Subcutaneous abdominal adipose tissue (tissue), 5 donors: Measurements from ENCODE around the gene ACY1.
"Not testable (repeated sequence)": the region's sequence is repeated elsewhere in the genome, so short reads cannot be mapped to it uniquely, and the experiment has no call there.

Experiments
- H3K27ac ChIP-seq: one replicate; pipeline ENCODE4 v1.7.0; 2013; ENCODE audit warnings: low read depth, mild to moderate bottlenecking, inconsistent platforms, low read length, moderate library complexity
- H3K27me3 ChIP-seq, 5 donors: one replicate each; pipeline ENCODE4 v1.7.0; 2013; ENCODE audit warnings: low read length in 5 of 5, inconsistent platforms in 1 of 5; ENCODE audit not compliant: control insufficient read depth in 5 of 5, insufficient read depth in 4 of 5
- H3K36me3 ChIP-seq, 5 donors: one replicate each; pipeline ENCODE4 v1.7.0; 2013; ENCODE audit warnings: low read length in 5 of 5; ENCODE audit not compliant: control insufficient read depth in 5 of 5, insufficient read depth in 5 of 5
- H3K4me1 ChIP-seq, 5 donors: one replicate each; pipeline ENCODE4 v1.7.0; 2013; ENCODE audit warnings: low read length in 5 of 5, mild to moderate bottlenecking in 3 of 5, moderate library complexity in 1 of 5; ENCODE audit not compliant: control insufficient read depth in 5 of 5, insufficient read depth in 5 of 5
- H3K4me3 ChIP-seq, 5 donors: one replicate each; pipeline ENCODE4 v1.7.0; 2013; ENCODE audit warnings: low read length in 5 of 5, low read depth in 1 of 5
- H3K9ac ChIP-seq, 5 donors: one replicate each; pipeline ENCODE4 v1.7.0; 2013; ENCODE audit warnings: low read length in 5 of 5, mild to moderate bottlenecking in 4 of 5, moderate library complexity in 3 of 5
- H3K9me3 ChIP-seq, 5 donors: one replicate each; pipeline ENCODE4 v1.7.0; 2013; ENCODE audit warnings: low read length in 5 of 5; ENCODE audit not compliant: control insufficient read depth in 5 of 5
- donor health status: healthy.
- donor health status: healthy.
- donor health status: healthy.
- donor health status: healthy.
- donor health status: healthy.

ACY1 gene

DNA sequence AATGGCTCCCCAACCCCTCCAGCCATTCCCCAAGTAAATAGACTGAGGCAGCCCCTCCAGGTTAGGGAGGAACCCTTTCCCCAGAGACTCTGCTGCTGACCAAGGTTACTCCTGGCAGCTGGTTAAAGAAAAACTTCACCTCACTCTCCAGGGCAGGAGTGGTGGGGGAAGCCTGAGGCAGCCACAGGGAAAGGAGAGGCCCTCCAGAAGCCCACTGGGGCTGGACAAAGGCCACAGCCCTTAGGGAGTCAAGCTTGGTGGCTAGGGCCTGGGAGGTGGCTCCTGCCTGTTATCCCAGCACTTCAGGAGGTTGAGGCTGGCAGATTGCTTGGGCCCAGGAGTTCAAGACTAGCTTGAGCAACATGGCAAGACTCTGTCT is 923 bp downstream of the ACY1 start:
- H3K4me1 ChIP-seq: peaks cover 5 to 49% (median 30%) of the 10 kb centered on the region in 5 donors
- H3K36me3 ChIP-seq: peaks cover 0 to 6% (median 2%) of the 10 kb centered on the region in 5 donors
- H3K27me3 ChIP-seq: no peaks in the 10 kb centered on the region
- H3K4me3 ChIP-seq: peak overlapping the region in 2 of 5 donors; percentile 0 to 70
- no peaks in the 10 kb centered on the region for H3K9me3 ChIP-seq
- H3K27ac ChIP-seq: peak overlapping the region; percentile 92
- H3K9ac ChIP-seq: peak overlapping the region; percentile 10 to 89 (median 78)

DNA sequence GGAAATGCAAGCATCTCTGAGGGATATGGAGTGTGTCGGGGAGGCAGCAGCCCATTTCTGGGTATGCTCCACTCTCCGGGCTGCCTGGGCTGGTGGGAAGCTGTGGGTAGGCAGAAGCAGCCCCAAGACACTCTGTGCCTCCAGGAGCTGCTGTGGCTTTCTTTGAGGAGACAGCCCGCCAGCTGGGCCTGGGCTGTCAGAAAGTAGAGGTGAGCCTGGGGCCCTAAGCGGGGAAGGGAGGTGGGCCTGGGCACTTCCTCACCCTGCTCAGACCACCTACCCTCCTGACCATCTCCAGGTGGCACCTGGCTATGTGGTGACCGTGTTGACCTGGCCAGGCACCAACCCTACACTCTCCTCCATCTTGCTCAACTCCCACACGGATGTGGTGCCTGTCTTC is 1.7 kb downstream of the ACY1 start:
- Histone ChIP-seq H3K27ac (no peak overlapping the region), H3K36me3 (peaks cover 0 to 6% (median 2%) of the 10 kb centered on the region in 5 donors), H3K9me3 (no peaks in the 10 kb centered on the region), H3K27me3 (no peaks in the 10 kb centered on the region), H3K4me1 (peaks cover 5 to 57% (median 36%) of the 10 kb centered on the region in 5 donors), H3K9ac (peak overlapping the region in 1 of 5 donors; percentile 45), H3K4me3 (no peak overlapping the region)

DNA sequence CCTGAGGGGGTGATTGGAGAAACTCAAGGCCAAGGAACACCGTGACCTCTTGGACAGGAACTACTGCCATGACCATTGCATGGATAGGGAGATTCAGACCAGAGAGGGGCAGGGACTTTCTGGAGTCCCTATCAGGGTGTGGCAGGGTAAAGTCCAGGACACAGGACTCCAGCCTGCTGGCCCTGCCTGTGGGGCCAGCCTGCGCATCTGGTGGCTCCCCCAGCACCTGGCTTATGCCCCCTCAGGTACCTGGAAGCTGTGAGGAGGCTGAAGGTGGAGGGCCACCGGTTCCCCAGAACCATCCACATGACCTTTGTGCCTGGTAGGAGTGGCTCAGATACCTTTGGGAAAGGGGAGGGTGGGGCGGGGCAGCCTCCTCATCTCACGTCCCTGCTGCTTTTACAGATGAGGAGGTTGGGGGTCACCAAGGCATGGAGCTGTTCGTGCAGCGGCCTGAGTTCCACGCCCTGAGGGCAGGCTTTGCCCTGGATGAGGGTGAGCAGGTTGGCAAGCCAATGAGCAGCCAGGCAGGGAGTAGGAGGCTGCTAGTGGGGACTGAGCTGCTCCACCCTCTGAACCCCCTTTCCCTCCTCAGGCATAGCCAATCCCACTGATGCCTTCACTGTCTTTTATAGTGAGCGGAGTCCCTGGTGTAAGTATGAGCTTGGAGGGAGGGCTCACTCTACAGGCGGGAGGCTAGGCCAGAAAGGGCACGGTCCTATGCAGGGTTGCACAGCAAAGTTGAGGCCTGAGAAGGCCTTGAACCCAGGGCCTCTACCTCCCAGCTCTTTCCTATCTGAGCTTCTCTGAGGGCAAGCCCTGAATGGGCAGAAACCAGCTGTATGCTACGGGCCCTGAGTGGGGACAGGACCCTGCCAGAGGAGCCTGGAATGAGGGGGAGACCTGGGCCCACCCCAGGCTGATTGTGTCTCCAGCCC is 2.9 kb downstream of the ACY1 start:
- Histone ChIP-seq H3K27ac (no peak overlapping the region), H3K4me3 (no peak overlapping the region), H3K9me3 (no peaks in the 10 kb centered on the region), H3K9ac (peak overlapping the region in 2 of 5 donors; percentile 1 to 25), H3K36me3 (peaks cover 0 to 2% (median 0%) of the 10 kb centered on the region in 5 donors), H3K27me3 (no peaks in the 10 kb centered on the region), H3K4me1 (peaks cover 5 to 54% (median 41%) of the 10 kb centered on the region in 5 donors)

DNA sequence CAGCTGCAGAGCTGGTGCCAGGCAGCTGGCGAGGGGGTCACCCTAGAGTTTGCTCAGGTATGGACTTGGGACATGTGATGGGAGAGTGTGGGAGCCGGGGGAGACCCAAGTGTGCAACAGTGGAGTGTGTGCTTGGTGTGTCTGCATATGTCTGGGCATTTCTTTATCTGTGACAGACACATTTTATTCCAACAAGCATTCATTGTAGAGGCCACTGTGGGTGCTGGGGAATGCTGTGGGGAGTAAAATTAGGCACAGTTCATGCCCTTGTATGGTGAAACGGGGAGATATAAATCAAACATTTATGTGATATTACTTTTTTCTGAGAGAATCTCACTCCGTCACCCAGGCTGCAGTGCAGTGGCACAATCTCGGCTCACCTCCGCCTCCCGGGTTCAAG is 4.2 kb downstream of the ACY1 start:
- peaks cover 2 to 46% (median 32%) of the 10 kb centered on the region in 5 donors for H3K4me1 ChIP-seq
- no peaks in the 10 kb centered on the region for H3K27me3 ChIP-seq
- no peak overlapping the region for H3K4me3 ChIP-seq
- H3K27ac ChIP-seq: no peak overlapping the region
- H3K36me3 ChIP-seq: peaks cover 0 to 12% (median 6%) of the 10 kb centered on the region in 5 donors
- no peaks in the 10 kb centered on the region for H3K9me3 ChIP-seq
- H3K9ac ChIP-seq: peak overlapping the region in 1 of 5 donors; percentile 13

DNA sequence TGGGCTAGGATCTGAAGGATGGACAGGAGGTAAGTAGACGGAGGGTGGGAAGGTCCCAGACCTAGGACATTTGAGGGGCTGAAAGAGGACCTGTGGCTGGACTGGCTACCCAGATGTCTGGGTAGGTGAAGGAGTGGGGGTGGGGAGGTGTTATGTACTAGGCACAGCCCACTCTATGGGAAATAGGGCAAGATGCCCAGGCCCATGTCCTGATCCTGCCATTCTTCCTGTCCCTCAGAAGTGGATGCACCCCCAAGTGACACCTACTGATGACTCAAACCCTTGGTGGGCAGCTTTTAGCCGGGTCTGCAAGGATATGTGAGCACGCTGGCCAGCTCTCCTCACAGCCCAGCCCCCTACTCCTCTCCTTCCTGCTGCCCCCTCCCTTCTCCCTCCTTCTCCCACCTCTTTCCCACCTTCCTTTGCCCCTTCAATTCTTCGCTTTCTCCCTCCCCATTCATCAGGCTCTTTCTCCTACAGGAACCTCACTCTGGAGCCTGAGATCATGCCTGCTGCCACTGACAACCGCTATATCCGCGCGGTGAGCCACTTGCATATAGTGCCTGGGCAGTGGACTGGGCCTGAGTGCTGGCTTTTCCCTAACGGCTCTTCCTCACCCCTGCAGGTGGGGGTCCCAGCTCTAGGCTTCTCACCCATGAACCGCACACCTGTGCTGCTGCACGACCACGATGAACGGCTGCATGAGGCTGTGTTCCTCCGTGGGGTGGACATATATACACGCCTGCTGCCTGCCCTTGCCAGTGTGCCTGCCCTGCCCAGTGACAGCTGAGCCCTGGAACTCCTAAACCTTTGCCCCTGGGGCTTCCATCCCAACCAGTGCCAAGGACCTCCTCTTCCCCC is 5.2 kb downstream of the ACY1 start:
- Histone ChIP-seq H3K27ac (peak overlapping the region; percentile 50), H3K9ac (peak overlapping the region in 3 of 5 donors; percentile 18 to 72 (median 61)), H3K9me3 (no peaks in the 10 kb centered on the region), H3K27me3 (no peaks in the 10 kb centered on the region), H3K4me3 (no peak overlapping the region), H3K36me3 (peaks cover 0 to 20% (median 13%) of the 10 kb centered on the region in 5 donors), H3K4me1 (peaks cover 2 to 44% (median 27%) of the 10 kb centered on the region in 5 donors)

- not testable (repeated sequence) for H3K9me3 ChIP-seq, H3K27ac ChIP-seq, H3K27me3 ChIP-seq, H3K9ac ChIP-seq, H3K4me3 ChIP-seq
- peaks cover 7 to 45% (median 34%) of the 10 kb centered on the region in 5 donors for H3K4me1 ChIP-seq
- peaks cover 0 to 35% (median 24%) of the 10 kb centered on the region in 5 donors for H3K36me3 ChIP-seq
Measured at GRCh38 chr3:51990501-51990971, 7.2 kb downstream of the ACY1 start.

GRCh38 chr3:51992017-51992682 is 8.8 kb downstream of the ACY1 start:
- H3K27ac ChIP-seq: no peak overlapping the region
- H3K27me3 ChIP-seq: no peaks in the 10 kb centered on the region
- peaks cover 0 to 35% (median 24%) of the 10 kb centered on the region in 5 donors for H3K36me3 ChIP-seq
- no peaks in the 10 kb centered on the region for H3K9me3 ChIP-seq
- H3K4me1 ChIP-seq: peaks cover 7 to 45% (median 35%) of the 10 kb centered on the region in 5 donors
- no peak overlapping the region for H3K4me3 ChIP-seq
- H3K9ac ChIP-seq: peak overlapping the region in 4 of 5 donors; percentile 25 to 75 (median 60)

GRCh38 chr3:51993657-51994056 is 10.3 kb downstream of the ACY1 start:
- Histone ChIP-seq H3K36me3 (peaks cover 0 to 35% (median 23%) of the 10 kb centered on the region in 5 donors), H3K4me1 (peaks cover 7 to 44% (median 34%) of the 10 kb centered on the region in 5 donors), H3K9ac (peak overlapping the region in 3 of 5 donors; percentile 94 to 100 (median 98))
- not testable (repeated sequence) for H3K27me3 ChIP-seq, H3K9me3 ChIP-seq, H3K27ac ChIP-seq, H3K4me3 ChIP-seq

- Histone ChIP-seq H3K4me3 (peak overlapping the region; percentile 97 to 99 (median 99)), H3K27ac (peak overlapping the region; percentile 94), H3K36me3 (peaks cover 0 to 35% (median 23%) of the 10 kb centered on the region in 5 donors), H3K4me1 (peaks cover 5 to 35% (median 25%) of the 10 kb centered on the region in 5 donors), H3K27me3 (no peaks in the 10 kb centered on the region), H3K9ac (peak overlapping the region; percentile 90 to 100 (median 98)), H3K9me3 (no peaks in the 10 kb centered on the region)
Measured at GRCh38 chr3:51994530-51994929, 11.2 kb downstream of the ACY1 start.
